Gastroesophageal sphincter (tissue), 4 donors: ENCODE data around the gene ADAMTSL3. TPM values are rescaled to one million over a fixed set of nuclear protein-coding genes. Genes with fewer than 3 reads are reported as not detected.
A peak's percentile ranks its signal among the peaks of the same experiment; 100 is the strongest.

ENCODE experiments used
- ATAC-seq: fragments of 150-250 bp; one replicate; pipeline ENCODE4 v1.9.1; 2016; ENCODE audit warnings: mild to moderate bottlenecking, moderate library complexity
- H3K27ac ChIP-seq, 4 donors: fragments of 200-600 bp; sonication (generic) in 3 of 4; 1 replicate in 3 of 4; 2 replicates in 1 of 4; pipeline ENCODE4 v1.5.1; 2016 to 2019
- H3K27me3 ChIP-seq: fragments of 200-600 bp; sonication (generic); one replicate; pipeline ENCODE4 v1.5.1; 2019
- H3K36me3 ChIP-seq, 2 donors: fragments of 200-600 bp; sonication (generic); one replicate each; pipeline ENCODE4 v1.5.1; 2019; ENCODE audit warnings: control low read depth in 1 of 2
- H3K4me1 ChIP-seq, 3 donors: fragments of 200-600 bp; sonication (generic); 1 replicate in 2 of 3; 2 replicates in 1 of 3; pipeline ENCODE4 v1.5.1; 2016 to 2019; ENCODE audit warnings: control low read depth in 2 of 3
- H3K4me3 ChIP-seq, 2 donors: fragments of 200-600 bp; sonication (generic); one replicate each; pipeline ENCODE4 v1.5.1; 2019; ENCODE audit warnings: mild to moderate bottlenecking in 1 of 2, moderate library complexity in 1 of 2
- H3K9me3 ChIP-seq, 3 donors: fragments of 200-600 bp; sonication (generic); one replicate each; pipeline ENCODE4 v1.5.1; 2017 to 2019; ENCODE audit warnings: control low read depth in 2 of 3
- EP300 ChIP-seq: sonication (generic); formaldehyde crosslinking; IDR thresholded peaks from one replicate; pipeline ENCODE4 v1.6.1; 2017; ENCODE audit warnings: antibody characterized with exemption, mild to moderate bottlenecking
- POLR2A ChIP-seq, 2 donors: fragments of 450-650 bp; IDR thresholded peaks; one replicate each; pipeline ENCODE4 v1.6.1; 2017; ENCODE audit warnings: antibody characterized with exemption in 2 of 2, mild to moderate bottlenecking in 2 of 2, moderate library complexity in 1 of 2
- POLR2AphosphoS5 ChIP-seq: sonication (generic); formaldehyde crosslinking; IDR thresholded peaks from one replicate; pipeline ENCODE4 v1.6.1; 2017; ENCODE audit warnings: antibody characterized with exemption
- WGBS, 2 donors: methylation state at CpG; one replicate each; pipeline ENCODE4 v1.1.5; 2018; ENCODE audit warnings: low coverage in 1 of 2; 5-methylcytosine and 5-hydroxymethylcytosine counted together
- total RNA-seq, 4 donors: library from RNA; depleted of rRNA; stranded (reverse); fragments of >200 nt; gene quantifications; one replicate each; pipeline ENCODE4 v1.1.0, GENCODE V29; 2016
- TF ChIP-seq, protein P1 (sequence below), 4 experiments: fragments of 200-600 bp in 2 of 4; fragments of 450-650 bp in 2 of 4; sonication (generic) in 1 of 4; IDR thresholded peaks; one replicate each; pipeline ENCODE4 v1.5.1; 2017 to 2019; ENCODE audit warnings: antibody characterized with exemption in 4 of 4, mild to moderate bottlenecking in 2 of 4, moderate library complexity in 2 of 4

Gene ADAMTSL3
- total RNA-seq, 4 donors from 2014 or later, result 19.4 to 35.9 (median 24.1) TPM

DNA sequence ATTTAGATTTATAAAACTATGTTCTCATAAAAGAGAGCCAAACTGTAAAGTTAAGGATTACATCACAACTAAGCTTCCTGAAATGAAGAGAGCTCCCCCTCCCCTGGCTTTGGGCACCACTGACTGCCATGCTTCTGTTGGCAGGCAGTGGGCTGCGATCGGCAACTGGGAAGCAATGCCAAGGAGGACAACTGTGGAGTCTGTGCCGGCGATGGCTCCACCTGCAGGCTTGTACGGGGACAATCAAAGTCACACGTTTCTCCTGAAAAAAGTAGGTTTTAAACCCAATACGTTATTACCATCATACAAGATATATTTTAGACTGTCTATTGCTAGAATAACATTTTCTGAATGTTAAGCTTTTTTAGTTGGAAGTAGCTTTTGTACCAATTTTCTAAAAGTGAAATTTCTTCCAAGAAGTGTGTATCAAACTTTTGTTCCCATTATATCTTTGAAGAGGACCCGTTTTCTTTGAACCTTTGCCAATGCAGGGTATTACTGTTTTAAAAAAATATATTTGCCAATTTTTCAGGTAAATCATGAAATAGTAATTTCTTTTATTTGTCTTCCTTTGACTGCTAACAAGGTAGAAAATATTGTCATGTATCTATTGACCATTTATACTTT lies 184.1 kb downstream of the ADAMTSL3 start:
- TF ChIP-seq POLR2A (IDR thresholded peaks at IDR 0.05) (no peak), POLR2AphosphoS5 (no peak), EP300 (no peak)
- TF ChIP-seq, protein P1, sequence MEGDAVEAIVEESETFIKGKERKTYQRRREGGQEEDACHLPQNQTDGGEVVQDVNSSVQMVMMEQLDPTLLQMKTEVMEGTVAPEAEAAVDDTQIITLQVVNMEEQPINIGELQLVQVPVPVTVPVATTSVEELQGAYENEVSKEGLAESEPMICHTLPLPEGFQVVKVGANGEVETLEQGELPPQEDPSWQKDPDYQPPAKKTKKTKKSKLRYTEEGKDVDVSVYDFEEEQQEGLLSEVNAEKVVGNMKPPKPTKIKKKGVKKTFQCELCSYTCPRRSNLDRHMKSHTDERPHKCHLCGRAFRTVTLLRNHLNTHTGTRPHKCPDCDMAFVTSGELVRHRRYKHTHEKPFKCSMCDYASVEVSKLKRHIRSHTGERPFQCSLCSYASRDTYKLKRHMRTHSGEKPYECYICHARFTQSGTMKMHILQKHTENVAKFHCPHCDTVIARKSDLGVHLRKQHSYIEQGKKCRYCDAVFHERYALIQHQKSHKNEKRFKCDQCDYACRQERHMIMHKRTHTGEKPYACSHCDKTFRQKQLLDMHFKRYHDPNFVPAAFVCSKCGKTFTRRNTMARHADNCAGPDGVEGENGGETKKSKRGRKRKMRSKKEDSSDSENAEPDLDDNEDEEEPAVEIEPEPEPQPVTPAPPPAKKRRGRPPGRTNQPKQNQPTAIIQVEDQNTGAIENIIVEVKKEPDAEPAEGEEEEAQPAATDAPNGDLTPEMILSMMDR (IDR thresholded peaks at IDR 0.05), result peak in 3 of 4 experiments; percentile 23 to 48 (median 34)
- no peak for ATAC-seq
- 40 to 52% methylated on average over 4 to 8 of the region's 8 CpGs for WGBS, 2 donors
- Histone ChIP-seq H3K36me3 (no peaks in the 10 kb centered on the region), H3K27ac (no peak overlapping the region), H3K4me3 (no peak overlapping the region), H3K9me3 (no peaks in the 10 kb centered on the region), H3K27me3 (no peaks in the 10 kb centered on the region), H3K4me1 (peaks cover 3 to 8% (median 7%) of the 10 kb centered on the region in 3 donors)

DNA sequence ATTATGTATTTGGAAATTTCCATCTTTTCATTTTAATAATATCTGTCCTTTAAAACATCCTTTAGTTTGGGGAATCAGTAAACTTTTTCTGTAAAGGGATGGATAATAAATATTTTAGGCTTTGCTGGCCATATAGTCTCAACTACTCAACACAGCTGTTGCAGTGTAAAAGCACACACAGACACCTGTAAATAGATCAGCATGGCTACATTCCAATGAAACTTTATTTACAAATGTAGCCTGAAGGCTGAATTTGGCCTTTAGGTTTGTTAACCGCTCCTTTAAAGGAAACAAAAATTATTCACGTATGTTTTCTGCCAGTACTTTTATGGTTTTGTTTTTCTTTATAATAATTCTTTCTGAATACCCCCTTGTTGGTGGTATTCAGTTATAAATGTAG lies 184.8 kb downstream of the ADAMTSL3 start:
- TF ChIP-seq EP300, result no peak
- no peak for ATAC-seq
- Histone ChIP-seq H3K27ac (no peak overlapping the region), H3K36me3 (no peaks in the 10 kb centered on the region), H3K4me3 (no peak overlapping the region), H3K9me3 (no peaks in the 10 kb centered on the region), H3K27me3 (no peaks in the 10 kb centered on the region), H3K4me1 (peaks cover 4 to 15% (median 14%) of the 10 kb centered on the region in 3 donors)
- WGBS, 2 donors, result 75 to 78% methylated on average over 2 of the region's 2 CpGs

DNA sequence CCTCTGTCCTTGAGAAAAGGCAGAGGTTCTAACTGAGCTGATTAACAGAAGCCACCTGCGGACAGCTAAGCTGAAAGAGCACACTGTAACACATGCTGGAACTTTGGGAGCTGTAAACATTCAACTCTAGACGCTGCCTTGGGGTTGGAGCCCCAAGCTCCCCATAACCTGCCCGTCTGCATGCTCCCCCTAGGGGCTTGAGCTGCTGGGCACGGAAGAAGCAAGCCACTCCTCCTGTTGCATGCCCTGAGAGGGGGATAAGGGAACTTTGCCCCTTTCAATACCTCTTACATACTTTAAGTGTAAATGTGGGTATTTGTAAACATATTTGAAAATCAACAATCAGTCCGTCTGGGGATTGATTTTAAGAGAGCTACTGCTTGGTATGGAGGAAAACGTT lies 188.4 kb downstream of the ADAMTSL3 start:
- WGBS, 2 donors, result 68 to 70% methylated on average over 4 of the region's 6 CpGs
- H3K4me1 ChIP-seq, result peaks cover 11 to 49% (median 32%) of the 10 kb centered on the region in 3 donors
- peak overlapping the region; percentile 22 to 79 (median 74) for H3K27ac ChIP-seq
- H3K9me3 ChIP-seq, result no peaks in the 10 kb centered on the region
- no peaks in the 10 kb centered on the region for H3K27me3 ChIP-seq
- no peaks in the 10 kb centered on the region for H3K36me3 ChIP-seq
- H3K4me3 ChIP-seq, result no peak overlapping the region
- no peak for ATAC-seq
- TF ChIP-seq, protein P1 (IDR thresholded peaks at IDR 0.05), result no peak
- TF ChIP-seq POLR2A (IDR thresholded peaks at IDR 0.05) (no peak), POLR2AphosphoS5 (no peak), EP300 (no peak)

DNA sequence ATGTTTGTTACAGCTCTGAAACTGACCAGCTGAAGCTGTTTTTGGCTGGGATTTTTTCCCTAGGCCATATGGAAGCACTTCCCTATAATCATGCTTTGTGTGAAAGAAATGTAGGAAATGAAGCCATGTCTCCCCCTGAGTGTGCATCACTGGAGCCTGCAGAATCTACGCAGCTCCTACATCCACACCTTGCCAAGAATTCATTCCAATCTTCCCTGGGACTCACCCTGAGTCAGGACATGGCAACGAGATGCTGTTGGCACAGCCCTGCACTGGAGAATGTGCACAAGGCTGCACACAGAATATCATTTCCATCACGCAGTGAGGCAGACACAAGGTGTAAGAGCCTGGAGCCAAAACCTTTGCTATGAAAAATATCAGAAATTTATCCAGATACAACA lies 189.5 kb downstream of the ADAMTSL3 start:
- TF ChIP-seq POLR2A (IDR thresholded peaks at IDR 0.05), result no peak
- TF ChIP-seq, protein P1 (IDR thresholded peaks at IDR 0.05), result no peak
- peak; percentile 75 for TF ChIP-seq POLR2AphosphoS5
- no peak for TF ChIP-seq EP300
- peaks cover 11 to 52% (median 32%) of the 10 kb centered on the region in 3 donors for H3K4me1 ChIP-seq
- no peaks in the 10 kb centered on the region for H3K27me3 ChIP-seq
- peak; percentile 65 for ATAC-seq
- WGBS, 2 donors, result 20% methylated on average over 1 of the region's 3 CpGs; no CpG with 5 or more reads in 1 of the 2 donors
- no peaks in the 10 kb centered on the region for H3K36me3 ChIP-seq
- H3K4me3 ChIP-seq, result no peak overlapping the region
- H3K9me3 ChIP-seq, result no peaks in the 10 kb centered on the region
- H3K27ac ChIP-seq, result peak overlapping the region; percentile 36 to 79 (median 74)

DNA sequence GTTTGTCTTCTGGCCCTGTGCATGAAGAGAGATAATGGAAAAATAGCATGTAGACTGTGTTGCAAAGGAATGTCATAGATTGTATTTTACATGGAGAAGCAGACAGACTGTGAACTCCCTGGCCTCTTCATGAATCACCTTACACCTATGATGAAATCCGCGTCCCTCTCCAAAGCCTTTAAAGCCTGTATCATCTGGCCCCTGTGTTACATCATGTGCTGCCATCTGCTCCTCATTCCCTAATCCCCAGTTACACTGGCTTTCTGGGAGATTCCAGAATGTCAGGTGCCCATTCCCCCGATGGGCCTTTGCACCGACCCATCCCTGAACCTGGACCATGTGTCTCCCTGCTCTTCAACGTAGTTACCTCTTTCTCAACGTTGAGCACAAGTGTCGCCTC lies 190.8 kb downstream of the ADAMTSL3 start:
- WGBS, 2 donors, result 92 to 93% methylated on average over 7 of the region's 7 CpGs
- ATAC-seq, result peak; percentile 72
- H3K36me3 ChIP-seq, result no peaks in the 10 kb centered on the region
- no peaks in the 10 kb centered on the region for H3K9me3 ChIP-seq
- H3K4me1 ChIP-seq, result peaks cover 11 to 63% (median 32%) of the 10 kb centered on the region in 3 donors
- peak overlapping the region; percentile 36 to 79 (median 74) for H3K27ac ChIP-seq
- no peaks in the 10 kb centered on the region for H3K27me3 ChIP-seq
- no peak overlapping the region for H3K4me3 ChIP-seq
- TF ChIP-seq POLR2AphosphoS5, result peak; percentile 53
- TF ChIP-seq EP300, result no peak

DNA sequence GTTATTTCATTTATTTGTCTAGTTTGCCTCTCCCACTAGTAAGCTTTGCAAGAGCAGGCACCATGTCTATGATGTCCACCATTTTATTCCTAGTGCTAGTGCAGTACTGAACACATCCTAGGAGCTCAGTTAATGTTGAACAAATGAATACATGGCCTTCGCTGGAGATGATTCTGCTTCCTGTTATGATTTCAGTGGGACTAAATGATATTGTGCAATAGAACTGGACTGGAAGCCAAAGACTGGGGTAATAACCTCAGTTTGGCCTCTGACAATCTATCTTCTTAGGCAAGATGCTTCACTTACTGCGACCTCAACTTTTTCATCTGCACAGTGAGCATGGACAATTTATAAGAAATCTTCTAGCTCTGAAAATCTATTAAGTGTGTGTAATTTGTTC lies 191.3 kb downstream of the ADAMTSL3 start:
- Histone ChIP-seq H3K9me3 (no peaks in the 10 kb centered on the region), H3K36me3 (no peaks in the 10 kb centered on the region), H3K27me3 (no peaks in the 10 kb centered on the region), H3K4me3 (no peak overlapping the region), H3K27ac (peak overlapping the region; percentile 45 to 79 (median 74)), H3K4me1 (peaks cover 11 to 68% (median 32%) of the 10 kb centered on the region in 3 donors)
- TF ChIP-seq POLR2AphosphoS5 (peak; percentile 93), EP300 (no peak)
- TF ChIP-seq, protein P1 (IDR thresholded peaks at IDR 0.05), result peak in 2 of 4 experiments; percentile 9 to 23
- WGBS, 2 donors, result 18% methylated on average over 1 of the region's 2 CpGs; no CpG with 5 or more reads in 1 of the 2 donors
- peak; percentile 76 for ATAC-seq
